Suprapubic skin (tissue), 4 donors: ENCODE measurements around the gene PPP1R36. TPM values are rescaled to one million over a fixed set of nuclear protein-coding genes. Genes with fewer than 3 reads are reported as not detected.
"Not testable (repeated sequence)": the region's sequence is repeated elsewhere in the genome, so short reads cannot be mapped to it uniquely, and the experiment has no call there.

Experiments
- DNase-seq, 2 donors: peaks; one replicate each; pipeline ENCODE4 v3.0.0-alpha.2; 2019; ENCODE audit warnings: low spot score in 2 of 2
- H3K27ac ChIP-seq: fragments of 200-600 bp; sonication (generic); one replicate; pipeline ENCODE4 v1.5.1; 2019
- H3K27me3 ChIP-seq: fragments of 200-600 bp; sonication (generic); one replicate; pipeline ENCODE4 v1.5.1; 2019
- H3K36me3 ChIP-seq: fragments of 200-600 bp; sonication (generic); one replicate; pipeline ENCODE4 v1.5.1; 2019
- H3K4me1 ChIP-seq: fragments of 200-600 bp; sonication (generic); one replicate; pipeline ENCODE4 v1.5.1; 2019
- H3K4me3 ChIP-seq: fragments of 200-600 bp; sonication (generic); one replicate; pipeline ENCODE4 v1.5.1; 2019; ENCODE audit warnings: mild to moderate bottlenecking
- H3K9me3 ChIP-seq: fragments of 200-600 bp; sonication (generic); one replicate; pipeline ENCODE4 v1.5.1; 2019
- EP300 ChIP-seq: sonication (generic); formaldehyde crosslinking; IDR thresholded peaks from one replicate; pipeline ENCODE4 v1.6.1; 2017; ENCODE audit warnings: antibody characterized with exemption
- POLR2A ChIP-seq, 2 donors: fragments of 450-650 bp; IDR thresholded peaks; one replicate each; pipeline ENCODE4 v1.6.1; 2017; ENCODE audit warnings: antibody characterized with exemption in 2 of 2, mild to moderate bottlenecking in 2 of 2, moderate library complexity in 2 of 2
- POLR2AphosphoS5 ChIP-seq, 3 donors: sonication (generic); formaldehyde crosslinking; IDR thresholded peaks; one replicate each; pipeline ENCODE4 v1.6.1; 2017; ENCODE audit warnings: antibody characterized with exemption in 3 of 3
- WGBS: methylation state at CpG from one replicate; pipeline ENCODE4 v1.1.5; 2018; 5-methylcytosine and 5-hydroxymethylcytosine counted together
- total RNA-seq, 4 donors: library from RNA; depleted of rRNA; stranded (reverse); fragments of >200 nt; gene quantifications; one replicate each; pipeline ENCODE4 v1.1.0, GENCODE V29; 2016
- TF ChIP-seq, protein P1 (sequence below), 2 donors: fragments of 200-600 bp in 1 of 2; fragments of 450-650 bp in 1 of 2; sonication (generic) in 1 of 2; IDR thresholded peaks; one replicate each; pipeline ENCODE4 v1.5.1; 2016 to 2019; ENCODE audit warnings: antibody characterized with exemption in 2 of 2, mild to moderate bottlenecking in 1 of 2, moderate library complexity in 1 of 2

Gene PPP1R36
- total RNA-seq, 4 donors from 2014 or later: 0.72 to 2.7 (median 1.5) TPM; not detected in 1

DNA sequence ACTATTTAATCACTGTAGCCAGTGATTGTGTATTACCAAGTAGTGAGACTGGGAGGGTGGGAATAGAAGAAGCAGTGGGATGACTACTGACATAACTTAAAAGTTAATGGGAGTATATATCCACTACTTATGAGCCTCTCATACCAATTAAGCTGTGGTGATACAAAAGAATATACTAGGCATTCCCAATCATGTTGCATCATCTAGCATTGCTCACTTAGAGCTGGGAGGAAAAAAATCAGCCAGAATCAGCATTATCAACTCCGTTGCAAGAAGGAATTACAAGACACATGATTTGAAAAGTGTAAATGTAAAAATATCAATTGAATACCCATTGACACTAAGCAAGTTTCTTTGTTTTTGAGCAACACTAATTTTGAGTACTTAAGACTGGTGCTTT is 745 bp upstream of the PPP1R36 start:
- no peak overlapping the region for H3K27ac ChIP-seq
- H3K27me3 ChIP-seq: no peaks in the 10 kb centered on the region
- TF ChIP-seq POLR2A (IDR thresholded peaks at IDR 0.05): no peak
- TF ChIP-seq, protein P1, sequence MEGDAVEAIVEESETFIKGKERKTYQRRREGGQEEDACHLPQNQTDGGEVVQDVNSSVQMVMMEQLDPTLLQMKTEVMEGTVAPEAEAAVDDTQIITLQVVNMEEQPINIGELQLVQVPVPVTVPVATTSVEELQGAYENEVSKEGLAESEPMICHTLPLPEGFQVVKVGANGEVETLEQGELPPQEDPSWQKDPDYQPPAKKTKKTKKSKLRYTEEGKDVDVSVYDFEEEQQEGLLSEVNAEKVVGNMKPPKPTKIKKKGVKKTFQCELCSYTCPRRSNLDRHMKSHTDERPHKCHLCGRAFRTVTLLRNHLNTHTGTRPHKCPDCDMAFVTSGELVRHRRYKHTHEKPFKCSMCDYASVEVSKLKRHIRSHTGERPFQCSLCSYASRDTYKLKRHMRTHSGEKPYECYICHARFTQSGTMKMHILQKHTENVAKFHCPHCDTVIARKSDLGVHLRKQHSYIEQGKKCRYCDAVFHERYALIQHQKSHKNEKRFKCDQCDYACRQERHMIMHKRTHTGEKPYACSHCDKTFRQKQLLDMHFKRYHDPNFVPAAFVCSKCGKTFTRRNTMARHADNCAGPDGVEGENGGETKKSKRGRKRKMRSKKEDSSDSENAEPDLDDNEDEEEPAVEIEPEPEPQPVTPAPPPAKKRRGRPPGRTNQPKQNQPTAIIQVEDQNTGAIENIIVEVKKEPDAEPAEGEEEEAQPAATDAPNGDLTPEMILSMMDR (IDR thresholded peaks at IDR 0.05): no peak
- no peak for TF ChIP-seq EP300
- TF ChIP-seq POLR2AphosphoS5 (IDR thresholded peaks at IDR 0.05): no peak
- no peaks in the 10 kb centered on the region for H3K9me3 ChIP-seq
- no peak overlapping the region for H3K4me3 ChIP-seq
- DNase-seq: no peak
- 57% methylated on average over 1 of the region's 1 CpG for WGBS
- H3K36me3 ChIP-seq: no peaks in the 10 kb centered on the region
- peaks cover 24% of the 10 kb centered on the region for H3K4me1 ChIP-seq

- Histone ChIP-seq H3K9me3 (no peaks in the 10 kb centered on the region), H3K4me1 (peaks cover 19% of the 10 kb centered on the region), H3K36me3 (no peaks in the 10 kb centered on the region), H3K4me3 (peak overlapping the region; percentile 48), H3K27me3 (no peaks in the 10 kb centered on the region), H3K27ac (peak overlapping the region; percentile 16)
- TF ChIP-seq EP300 (no peak), POLR2AphosphoS5 (IDR thresholded peaks at IDR 0.05) (no peak), POLR2A (IDR thresholded peaks at IDR 0.05) (no peak)
- TF ChIP-seq, protein P1 (IDR thresholded peaks at IDR 0.05): no peak
- no peak for DNase-seq
- 33% methylated on average over 7 of the region's 7 CpGs for WGBS
These were observed 1.0 kb downstream of the PPP1R36 start for GRCh38 chr14:64550621-64551333.

- no peak overlapping the region for H3K27ac ChIP-seq
- H3K27me3 ChIP-seq: no peaks in the 10 kb centered on the region
- TF ChIP-seq, protein P1 (IDR thresholded peaks at IDR 0.05): no peak
- no peak for TF ChIP-seq EP300
- TF ChIP-seq POLR2A (IDR thresholded peaks at IDR 0.05): no peak
- no peak for TF ChIP-seq POLR2AphosphoS5 (IDR thresholded peaks at IDR 0.05)
- DNase-seq: no peak
- no peaks in the 10 kb centered on the region for H3K36me3 ChIP-seq
- WGBS: 67% methylated on average over 4 of the region's 4 CpGs
- H3K9me3 ChIP-seq: no peaks in the 10 kb centered on the region
- peaks cover 14% of the 10 kb centered on the region for H3K4me1 ChIP-seq
- H3K4me3 ChIP-seq: no peak overlapping the region
These were observed 4.8 kb downstream of the PPP1R36 start for GRCh38 chr14:64554556-64554955.

- Histone ChIP-seq H3K4me3 (no peak overlapping the region), H3K27me3 (no peaks in the 10 kb centered on the region), H3K4me1 (no peaks in the 10 kb centered on the region), H3K27ac (no peak overlapping the region), H3K9me3 (no peaks in the 10 kb centered on the region), H3K36me3 (no peaks in the 10 kb centered on the region)
- DNase-seq: no peak
- no peak for TF ChIP-seq EP300
- TF ChIP-seq POLR2AphosphoS5 (IDR thresholded peaks at IDR 0.05): no peak
- TF ChIP-seq, protein P1 (IDR thresholded peaks at IDR 0.05): no peak
- no peak for TF ChIP-seq POLR2A (IDR thresholded peaks at IDR 0.05)
- 89% methylated on average over 5 of the region's 5 CpGs for WGBS
These were observed 6.8 kb downstream of the PPP1R36 start for GRCh38 chr14:64556526-64556925.

- not testable (repeated sequence) for H3K9me3 ChIP-seq, H3K27ac ChIP-seq, H3K4me1 ChIP-seq, H3K27me3 ChIP-seq, H3K36me3 ChIP-seq, DNase-seq, H3K4me3 ChIP-seq
- WGBS: 100% methylated on average over 2 of the region's 2 CpGs
These were observed 8.5 kb downstream of the PPP1R36 start for GRCh38 chr14:64558216-64558615.

GRCh38 chr14:64561631-64562030 is 11.9 kb downstream of the PPP1R36 start:
- Histone ChIP-seq H3K4me3 (no peak overlapping the region), H3K27me3 (no peaks in the 10 kb centered on the region), H3K9me3 (no peaks in the 10 kb centered on the region), H3K36me3 (no peaks in the 10 kb centered on the region), H3K27ac (no peak overlapping the region), H3K4me1 (peaks cover 6% of the 10 kb centered on the region)
- TF ChIP-seq, protein P1 (IDR thresholded peaks at IDR 0.05): no peak
- TF ChIP-seq EP300: no peak
- TF ChIP-seq POLR2A (IDR thresholded peaks at IDR 0.05): no peak
- no peak for TF ChIP-seq POLR2AphosphoS5 (IDR thresholded peaks at IDR 0.05)
- DNase-seq: no peak
- 72% methylated on average over 2 of the region's 2 CpGs for WGBS
